Dermis blood vessel endothelial cell (primary cell): Measurements from ENCODE around the gene LAMTOR4. TPM values are rescaled to one million over a fixed set of nuclear protein-coding genes. Genes with fewer than 3 reads are reported as not detected.
A peak's percentile ranks its signal among the peaks of the same experiment; 100 is the strongest.
"Not testable (repeated sequence)": the region's sequence is repeated elsewhere in the genome, so short reads cannot be mapped to it uniquely, and the experiment has no call there.

Experiments
- DNase-seq: peaks from one replicate; pipeline ENCODE4 v3.0.0; 2010
- total RNA-seq: library from RNA; depleted of rRNA; stranded (reverse); fragments of >200 nt; gene quantifications from 2 replicates; pipeline ENCODE4 v1.2.3, GENCODE V29; 2014

The LAMTOR4 gene
- total RNA-seq, 1 donor from 2014 or later: 133 TPM

DNA sequence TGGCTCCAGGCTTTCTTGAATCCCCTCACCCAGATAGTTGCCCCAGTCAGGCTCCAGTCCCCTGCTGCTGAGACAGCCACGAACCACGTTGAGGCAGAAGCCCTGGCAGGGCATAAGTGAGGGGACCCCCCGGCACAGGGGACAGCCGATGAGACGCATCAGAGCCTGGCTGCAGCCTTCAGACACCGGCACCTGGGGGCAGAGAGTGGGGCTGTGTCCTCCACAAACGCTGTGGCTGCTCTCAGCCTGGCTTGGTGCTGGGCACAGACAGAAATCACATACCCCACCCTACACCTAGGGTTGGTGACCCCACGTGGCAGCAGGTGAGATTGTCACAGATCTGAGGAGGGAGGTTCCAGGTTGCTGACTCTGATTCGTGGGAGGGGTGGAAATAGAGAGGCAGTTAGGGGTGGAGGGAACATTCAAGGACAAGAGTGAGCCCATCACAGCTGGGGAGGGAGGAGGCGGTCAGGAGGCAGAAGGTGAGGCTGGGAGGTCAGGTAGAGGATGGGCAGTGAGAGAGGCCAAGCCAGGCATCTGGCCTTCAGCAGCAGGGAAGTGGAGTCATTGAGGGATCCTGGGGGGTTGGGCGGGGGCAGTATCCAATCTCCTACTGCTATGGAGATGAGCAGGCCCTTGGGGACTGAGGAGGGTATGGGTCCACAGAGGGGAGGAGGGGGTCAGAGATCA is 25.2 kb downstream of the LAMTOR4 start:
- no peak for DNase-seq

GRCh38 chr7:100174582-100174981 is 25.9 kb downstream of the LAMTOR4 start:
- DNase-seq: no peak

- DNase-seq: no peak
Measured at GRCh38 chr7:100175296-100175935, 26.7 kb downstream of the LAMTOR4 start.

GRCh38 chr7:100176096-100177044 is 27.7 kb downstream of the LAMTOR4 start:
- no peak for DNase-seq

- DNase-seq: peak; percentile 97
Measured at GRCh38 chr7:100177045-100178001, 28.6 kb downstream of the LAMTOR4 start, which contains the start of the genes GPC2 and STAG3. GPC2 (minus strand) TSS chr7:100177381; CDS start chr7:100177199, 182 bp downstream. STAG3 (plus strand) TSS chr7:100177918; CDS start chr7:100180557, 2,639 bp downstream.

GRCh38 chr7:100180084-100180483 is 31.4 kb downstream of the LAMTOR4 start:
- DNase-seq: not testable (repeated sequence)

GRCh38 chr7:100182616-100183015 is 33.9 kb downstream of the LAMTOR4 start:
- DNase-seq: not testable (repeated sequence)

DNA sequence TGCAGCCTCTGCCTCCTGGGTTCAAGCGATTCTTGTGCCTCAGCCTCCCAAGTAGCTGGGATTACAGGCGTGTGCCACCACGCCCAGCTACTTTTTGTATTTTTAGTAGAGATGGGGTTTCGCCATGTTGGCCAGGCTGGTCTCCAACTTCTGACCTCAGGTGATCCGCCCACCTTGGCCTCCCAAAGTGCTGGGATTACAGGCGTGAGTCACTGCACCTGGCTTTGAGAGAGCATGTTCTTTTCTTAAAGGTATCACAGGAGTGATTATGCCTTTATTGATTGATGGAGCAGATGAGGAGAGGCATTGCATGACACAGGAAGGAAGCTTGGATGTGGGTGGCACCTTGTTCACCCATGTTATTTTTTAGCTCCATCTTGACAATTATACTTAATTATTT is 34.4 kb downstream of the LAMTOR4 start:
- not testable (repeated sequence) for DNase-seq

- DNase-seq: no peak
Measured at GRCh38 chr7:100185726-100186125, 37.0 kb downstream of the LAMTOR4 start.

- DNase-seq: no peak
Measured at GRCh38 chr7:100189061-100189460, 40.3 kb downstream of the LAMTOR4 start.

DNA sequence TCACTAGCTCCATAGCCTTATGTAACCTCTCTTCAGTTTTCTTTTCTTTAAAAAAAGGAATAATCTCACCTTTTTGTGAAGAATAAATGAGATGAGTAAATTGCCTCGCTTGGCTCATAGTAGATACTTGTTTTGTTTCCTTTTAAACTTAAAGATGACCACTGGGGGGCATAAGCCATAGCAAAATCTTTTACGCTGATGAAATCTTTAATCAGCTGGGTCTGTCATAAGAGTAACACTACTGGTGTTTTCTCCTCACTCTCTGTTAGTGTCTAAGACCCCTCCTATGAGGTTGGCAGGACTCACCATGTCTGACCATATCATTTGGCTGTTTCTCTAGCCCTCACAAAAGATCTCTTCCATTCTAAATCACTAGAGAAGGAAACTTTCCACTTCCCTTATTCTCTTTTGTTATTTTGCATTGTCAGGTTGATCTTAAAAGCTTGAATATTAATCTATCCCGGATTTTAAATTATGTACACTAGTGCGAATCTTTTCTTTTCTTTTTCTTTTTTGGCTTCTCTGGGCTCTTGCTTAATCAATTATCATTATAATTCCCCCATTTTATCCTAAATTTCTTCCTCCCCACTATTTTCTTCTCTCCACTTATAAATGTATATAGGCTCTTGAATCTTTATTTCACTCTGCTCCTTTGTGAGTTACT is 41.5 kb downstream of the LAMTOR4 start:
- DNase-seq: peak; percentile 62

- no peak for DNase-seq
Measured at GRCh38 chr7:100191775-100192174, 43.1 kb downstream of the LAMTOR4 start.

DNA sequence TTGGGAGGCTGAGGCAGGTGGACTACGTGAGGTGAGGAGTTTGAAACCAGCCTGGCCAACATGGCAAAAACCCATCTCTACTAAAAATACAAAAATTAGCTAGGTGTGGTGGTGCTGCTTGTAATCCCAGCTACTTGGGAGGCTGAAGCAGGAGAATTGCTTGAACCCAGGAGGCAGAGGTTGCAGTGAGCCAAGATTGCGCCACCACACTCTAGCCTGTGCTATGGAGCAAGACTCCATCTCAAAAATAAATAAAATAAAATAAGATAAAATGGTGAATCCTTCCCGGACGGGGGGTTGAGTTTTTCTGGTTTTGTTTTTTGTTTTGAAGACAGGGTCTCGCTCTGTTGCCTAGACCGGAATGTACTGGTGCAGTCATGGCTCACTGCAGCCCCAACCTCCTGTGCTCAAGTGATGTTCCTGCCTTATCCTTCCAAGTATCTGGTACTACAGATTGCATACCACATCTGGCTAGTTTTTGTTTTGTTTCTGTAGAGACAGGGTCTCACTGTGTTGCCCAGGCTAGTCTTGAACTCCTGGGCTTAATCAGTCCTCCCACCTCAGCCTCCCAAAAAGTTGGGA is 43.7 kb downstream of the LAMTOR4 start:
- DNase-seq: not testable (repeated sequence)

- DNase-seq: no peak
Measured at GRCh38 chr7:100192969-100193368, 44.3 kb downstream of the LAMTOR4 start.

- DNase-seq: no peak
Measured at GRCh38 chr7:100195222-100195621, 46.5 kb downstream of the LAMTOR4 start.

GRCh38 chr7:100195901-100196322 is 47.2 kb downstream of the LAMTOR4 start:
- DNase-seq: not testable (repeated sequence)

DNA sequence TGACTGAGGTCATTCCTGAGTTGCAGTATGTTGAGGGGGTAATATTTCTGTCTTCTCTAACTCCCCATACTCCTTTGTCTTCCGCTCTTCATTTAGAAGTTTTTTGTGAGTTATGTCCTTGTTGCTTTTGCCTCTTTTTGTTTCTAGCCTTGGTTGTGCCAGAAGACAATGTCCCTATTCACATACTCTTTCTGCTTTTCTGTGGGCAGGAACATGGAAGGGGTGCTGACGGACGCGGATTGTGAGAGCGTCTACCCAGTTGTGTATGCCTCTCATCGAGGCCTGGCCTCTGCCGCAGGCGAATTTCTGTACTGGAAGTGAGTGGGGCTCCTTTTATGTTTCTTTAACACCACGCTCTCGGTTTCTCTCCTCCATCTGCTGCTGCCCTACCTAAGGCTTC is 49.5 kb downstream of the LAMTOR4 start:
- no peak for DNase-seq

GRCh38 chr7:100200693-100201092 is 52.0 kb downstream of the LAMTOR4 start:
- no peak for DNase-seq
